ENCODE data around the gene MFSD8.

DNA sequence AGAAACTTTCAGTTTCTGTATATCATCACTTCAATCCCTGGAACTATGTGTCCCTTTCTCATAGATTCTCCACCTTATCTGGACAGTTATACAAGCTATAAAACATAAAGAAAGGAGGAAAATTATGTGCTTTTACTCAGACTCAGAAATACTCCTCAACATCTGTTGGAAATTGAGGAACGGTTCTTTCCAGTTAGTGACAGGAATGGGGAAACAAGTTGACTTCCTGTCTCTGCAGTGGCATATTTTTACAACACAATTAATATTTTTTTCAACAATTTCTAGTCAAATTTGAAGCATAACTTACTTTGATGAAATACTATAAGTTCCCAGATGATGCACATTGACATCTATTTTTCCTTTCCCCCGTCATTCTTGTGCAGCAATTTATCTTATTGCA is 28.2 kb upstream of the MFSD8 start:
- TF ChIP-seq, protein P1, sequence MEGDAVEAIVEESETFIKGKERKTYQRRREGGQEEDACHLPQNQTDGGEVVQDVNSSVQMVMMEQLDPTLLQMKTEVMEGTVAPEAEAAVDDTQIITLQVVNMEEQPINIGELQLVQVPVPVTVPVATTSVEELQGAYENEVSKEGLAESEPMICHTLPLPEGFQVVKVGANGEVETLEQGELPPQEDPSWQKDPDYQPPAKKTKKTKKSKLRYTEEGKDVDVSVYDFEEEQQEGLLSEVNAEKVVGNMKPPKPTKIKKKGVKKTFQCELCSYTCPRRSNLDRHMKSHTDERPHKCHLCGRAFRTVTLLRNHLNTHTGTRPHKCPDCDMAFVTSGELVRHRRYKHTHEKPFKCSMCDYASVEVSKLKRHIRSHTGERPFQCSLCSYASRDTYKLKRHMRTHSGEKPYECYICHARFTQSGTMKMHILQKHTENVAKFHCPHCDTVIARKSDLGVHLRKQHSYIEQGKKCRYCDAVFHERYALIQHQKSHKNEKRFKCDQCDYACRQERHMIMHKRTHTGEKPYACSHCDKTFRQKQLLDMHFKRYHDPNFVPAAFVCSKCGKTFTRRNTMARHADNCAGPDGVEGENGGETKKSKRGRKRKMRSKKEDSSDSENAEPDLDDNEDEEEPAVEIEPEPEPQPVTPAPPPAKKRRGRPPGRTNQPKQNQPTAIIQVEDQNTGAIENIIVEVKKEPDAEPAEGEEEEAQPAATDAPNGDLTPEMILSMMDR (IDR thresholded peaks at IDR 0.05): no peak
- TF ChIP-seq POLR2A (IDR thresholded peaks at IDR 0.05): no peak

Data from adrenal gland (tissue), 5 donors.